HG03575 (cell line): ENCODE data around the gene ORC4.
A peak's percentile ranks its signal among the peaks of the same experiment; 100 is the strongest.

Experiments
- ATAC-seq: cut with Tn5 transposase; IDR thresholded peaks from one replicate; pipeline ENCODE4 v1.9.1; 2021; ENCODE audit not compliant: unreplicated experiment, insufficient number of reproducible peaks, low FRiP score; ENCODE audit errors: extremely low read depth

The ORC4 gene

DNA sequence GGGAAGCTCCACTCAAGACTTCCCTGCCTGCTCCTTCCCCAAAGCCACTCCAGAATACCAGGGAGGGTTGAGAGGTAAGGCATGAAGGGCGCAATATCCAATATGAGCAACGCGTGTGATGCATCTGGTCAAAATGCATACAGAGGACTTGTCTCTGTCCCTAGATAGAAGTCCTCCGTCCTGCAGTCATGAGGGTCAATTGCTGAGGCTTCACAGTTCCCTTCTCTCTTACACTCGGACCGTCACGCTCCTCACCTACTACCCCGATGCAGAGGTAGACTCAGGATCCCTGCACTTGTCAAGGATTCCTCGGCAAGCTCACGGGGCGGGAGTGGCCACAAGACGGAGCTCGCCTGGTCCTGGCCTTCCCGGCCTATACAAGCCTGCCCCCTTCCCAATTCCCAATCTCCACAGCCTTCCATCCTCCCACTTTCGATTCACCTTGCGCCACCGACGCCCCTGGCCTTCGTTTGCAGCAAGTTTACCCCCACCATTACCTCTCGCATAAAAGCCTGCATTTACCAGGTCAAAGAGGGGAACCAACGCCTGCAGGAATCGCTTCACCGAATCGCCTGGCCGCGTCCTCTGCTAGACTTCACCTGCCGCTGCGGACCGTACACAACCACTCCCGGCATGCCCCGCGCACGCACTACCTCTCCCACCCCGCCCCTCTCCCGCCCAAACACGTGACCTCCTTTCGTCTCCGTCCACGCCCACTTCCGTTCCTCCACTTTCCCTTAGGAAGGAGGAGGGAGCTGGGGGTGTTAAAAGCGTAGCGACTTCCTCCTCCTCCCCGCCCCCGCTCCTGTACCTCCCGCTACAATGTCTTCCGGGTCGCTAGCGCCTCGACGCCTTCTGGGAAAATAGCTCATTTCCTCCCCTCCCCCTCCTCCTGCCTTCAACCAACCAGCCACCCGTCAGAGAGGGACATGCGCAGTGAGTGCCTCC lies at the start of gene ORC4:
ORC4 (minus strand) TSS at position 627 of the 948 bp plus-strand sequence. CDS start 44,779 bp downstream, outside the sequence.
- ATAC-seq = peak; percentile 41

DNA sequence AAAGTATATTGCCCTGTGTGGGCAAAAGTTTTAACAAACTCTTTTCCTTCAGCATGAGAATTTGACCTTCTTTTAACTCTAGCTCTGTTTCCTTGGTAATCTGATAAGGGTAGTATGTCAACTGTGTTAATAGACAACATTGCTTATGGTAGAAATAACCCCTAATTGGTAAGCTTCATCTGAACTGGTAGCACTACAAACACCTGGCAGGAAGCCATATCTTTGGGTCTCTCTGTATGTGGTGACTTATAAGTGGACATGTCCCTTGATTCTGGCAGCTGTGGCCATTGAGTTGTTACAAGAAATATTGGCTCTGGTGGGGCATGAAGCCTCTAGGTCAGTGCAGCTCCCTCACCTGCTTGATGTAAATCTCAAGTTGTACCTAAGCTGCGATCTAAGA lies 47.3 kb upstream of the ORC4 start:
- ATAC-seq = no peak

DNA sequence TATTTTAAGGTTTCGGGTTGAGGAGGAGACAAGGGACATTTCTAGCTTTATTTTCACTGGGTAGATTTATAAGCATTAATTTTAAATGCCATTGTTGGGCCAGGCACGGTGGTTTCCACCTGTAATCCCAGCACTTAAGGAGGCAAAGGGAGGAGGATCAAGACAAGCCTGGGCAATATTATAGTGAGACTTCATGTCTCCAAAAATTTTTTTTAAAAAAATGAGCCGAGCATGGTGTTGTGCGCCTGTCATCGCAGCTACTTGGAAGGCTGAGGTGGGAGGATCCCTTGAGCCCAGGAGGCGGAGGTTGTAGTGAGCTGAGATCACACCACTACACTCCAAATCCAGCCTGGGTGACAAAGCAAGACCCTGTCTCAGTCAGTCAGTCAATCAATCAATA lies 45.4 kb upstream of the ORC4 start:
- ATAC-seq = no peak

DNA sequence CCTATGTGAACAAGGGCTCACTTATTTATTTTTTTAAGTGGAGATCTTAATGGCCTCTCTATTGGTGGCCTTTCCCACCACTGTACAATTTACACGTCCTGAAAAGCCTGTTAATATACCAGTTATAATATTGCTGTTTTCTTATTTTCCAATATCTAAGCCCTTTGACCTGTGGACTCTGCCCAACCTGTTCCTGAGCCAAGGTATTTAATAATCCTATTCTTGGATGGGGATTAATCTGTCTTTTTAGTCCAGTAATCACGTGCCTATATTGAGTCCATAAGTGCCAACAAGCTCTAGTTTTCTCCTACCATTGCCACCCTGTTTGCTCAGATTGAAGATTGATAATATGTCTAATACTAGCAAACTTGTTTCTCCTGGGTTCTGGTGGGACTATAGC lies 43.1 kb upstream of the ORC4 start:
- no peak for ATAC-seq

DNA sequence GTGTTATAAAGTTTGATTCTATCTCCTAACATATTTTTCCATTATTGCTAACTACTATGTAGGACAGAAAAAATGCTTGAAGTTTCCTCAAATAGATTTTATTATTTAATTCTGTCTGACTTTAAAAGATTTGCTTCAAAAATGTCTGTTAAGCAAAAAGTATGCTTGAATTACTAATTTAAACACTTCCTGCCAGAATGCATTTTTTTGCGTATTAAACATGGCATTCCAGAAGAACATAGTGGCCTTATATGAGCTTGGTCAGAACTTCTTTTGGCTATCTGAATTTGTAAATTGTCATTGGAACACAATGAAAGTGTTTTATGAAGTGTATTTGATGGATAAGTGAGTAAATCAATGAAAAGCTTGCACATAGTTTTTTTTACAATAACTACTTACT lies 38.1 kb upstream of the ORC4 start:
- ATAC-seq = no peak

DNA sequence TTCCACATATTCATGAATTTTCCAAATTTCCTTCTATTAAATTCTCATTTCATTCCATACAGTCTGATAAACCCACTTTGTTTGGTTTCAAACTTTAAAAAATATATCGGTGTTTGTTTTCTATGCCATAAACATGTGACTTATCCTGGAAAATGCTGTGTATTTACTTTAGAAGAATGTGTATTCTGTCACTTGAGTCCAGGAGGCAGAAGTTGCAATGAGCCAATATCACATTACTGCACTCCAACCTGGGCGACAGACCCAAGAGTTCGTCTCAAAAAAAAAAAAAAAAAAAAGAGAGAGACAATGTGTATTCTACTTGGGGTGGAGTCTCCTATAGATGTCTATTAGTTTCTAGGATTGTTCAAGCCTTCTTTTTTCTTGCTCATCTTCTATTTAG lies 32.1 kb upstream of the ORC4 start:
- ATAC-seq = no peak

DNA sequence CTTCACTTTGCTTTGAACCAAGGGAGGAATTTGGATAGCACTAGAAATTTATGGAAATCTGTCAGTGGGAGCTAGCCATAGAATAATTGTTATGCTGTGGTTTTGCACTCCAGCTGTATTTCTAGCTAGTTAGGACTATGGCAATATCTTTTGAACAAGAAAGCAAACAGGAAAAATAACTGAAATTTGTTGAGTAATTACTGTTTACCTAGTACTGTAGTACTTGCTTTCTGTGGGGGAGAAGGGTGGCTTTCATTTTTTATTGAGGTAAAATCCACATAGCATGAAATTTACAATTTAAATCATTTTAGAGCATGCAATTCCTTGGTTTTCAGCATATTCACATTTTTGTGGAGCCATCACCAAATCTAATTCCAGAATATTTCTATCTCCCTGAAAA lies 28.7 kb upstream of the ORC4 start:
- no peak for ATAC-seq

DNA sequence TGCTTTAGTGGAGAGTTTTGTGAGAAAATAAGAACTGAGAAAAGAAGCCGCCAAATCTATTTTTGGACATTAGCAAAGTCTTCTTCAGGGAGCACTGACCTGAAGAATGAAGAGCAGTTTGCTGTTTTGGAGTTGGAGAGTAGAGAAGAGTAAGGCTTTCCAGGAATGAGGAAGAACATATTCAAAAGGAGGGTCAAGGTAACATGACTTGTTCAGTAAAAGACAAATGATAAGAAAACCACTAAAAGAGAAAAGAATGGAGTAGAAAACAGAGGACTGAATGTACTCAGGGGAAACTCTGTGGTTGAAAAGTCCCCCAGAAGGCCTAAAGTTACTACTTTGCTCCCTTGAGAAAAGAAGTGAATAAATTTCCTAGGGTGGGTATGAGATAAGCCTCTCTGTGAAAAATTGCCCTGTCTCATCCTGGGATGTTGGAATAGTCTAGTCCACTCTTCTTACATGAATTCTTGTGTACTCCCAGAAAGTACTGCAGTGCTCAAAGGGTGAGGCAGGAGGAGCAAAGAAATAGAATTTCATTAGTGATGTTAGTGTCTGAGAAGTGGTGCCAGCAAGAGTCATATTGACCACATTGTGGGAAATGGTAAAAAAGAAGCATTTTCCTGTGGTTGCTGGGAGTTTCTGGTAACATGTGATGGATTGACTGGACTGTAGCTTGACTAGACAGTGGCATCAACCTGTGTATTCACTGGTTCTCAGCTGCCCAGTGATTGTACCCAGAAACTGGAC lies 28.1 kb upstream of the ORC4 start:
- peak; percentile 55 for ATAC-seq

DNA sequence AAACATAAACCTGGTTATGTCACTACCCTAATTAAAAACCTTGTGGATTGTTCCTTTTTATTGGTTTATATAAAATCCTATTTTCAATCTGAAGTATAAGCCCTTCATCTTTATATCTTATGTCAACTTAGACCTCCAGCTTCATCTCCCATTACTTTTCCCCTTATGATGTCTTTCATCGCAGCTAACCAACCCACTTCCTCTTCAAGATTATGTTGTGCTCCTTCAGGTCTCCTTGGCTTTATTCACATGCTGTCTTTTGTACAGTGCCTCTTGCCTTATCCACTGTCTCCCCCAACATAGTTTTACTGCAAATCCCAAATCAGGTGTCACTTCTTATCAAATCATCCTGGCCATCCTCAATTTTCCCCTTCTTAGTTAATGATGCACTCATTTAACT lies 26.3 kb upstream of the ORC4 start:
- ATAC-seq = no peak

DNA sequence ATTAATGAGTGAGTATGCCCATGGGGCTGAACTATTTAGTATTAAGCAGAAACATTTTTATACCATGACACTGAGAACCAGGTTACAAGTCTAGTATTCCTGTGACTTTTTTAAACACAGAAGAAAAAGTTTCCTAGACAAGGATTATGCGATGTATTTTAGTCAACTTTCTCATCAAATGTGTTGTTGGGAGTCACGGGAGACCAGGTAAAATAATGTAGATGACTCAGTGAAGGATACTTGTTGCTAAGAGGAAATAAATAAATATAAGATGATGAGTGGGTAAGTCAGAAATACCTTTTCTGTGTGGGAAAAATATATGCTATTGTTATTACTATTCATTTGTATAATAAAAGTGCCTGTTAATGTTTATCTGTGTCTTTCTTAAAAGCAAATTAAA lies 23.8 kb upstream of the ORC4 start:
- no peak for ATAC-seq

DNA sequence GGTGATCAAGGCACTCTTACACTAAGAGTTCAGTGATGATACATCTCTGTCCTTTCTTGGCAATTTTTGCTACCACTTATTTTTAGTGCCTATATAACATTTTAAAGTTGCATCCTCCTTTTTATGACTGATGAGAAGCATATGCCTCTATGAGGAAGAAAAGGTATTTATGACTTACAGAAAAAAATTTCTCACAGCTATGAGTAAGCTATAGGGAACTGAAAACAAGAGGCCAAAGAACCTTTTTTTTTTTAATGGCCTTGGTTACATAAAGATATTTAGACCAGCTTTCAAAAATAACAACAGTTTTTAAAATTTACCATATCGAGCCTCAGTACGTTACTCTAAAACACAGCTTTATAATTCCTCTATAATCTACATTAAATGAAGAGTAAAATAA lies 21.7 kb upstream of the ORC4 start:
- ATAC-seq = peak; percentile 83

DNA sequence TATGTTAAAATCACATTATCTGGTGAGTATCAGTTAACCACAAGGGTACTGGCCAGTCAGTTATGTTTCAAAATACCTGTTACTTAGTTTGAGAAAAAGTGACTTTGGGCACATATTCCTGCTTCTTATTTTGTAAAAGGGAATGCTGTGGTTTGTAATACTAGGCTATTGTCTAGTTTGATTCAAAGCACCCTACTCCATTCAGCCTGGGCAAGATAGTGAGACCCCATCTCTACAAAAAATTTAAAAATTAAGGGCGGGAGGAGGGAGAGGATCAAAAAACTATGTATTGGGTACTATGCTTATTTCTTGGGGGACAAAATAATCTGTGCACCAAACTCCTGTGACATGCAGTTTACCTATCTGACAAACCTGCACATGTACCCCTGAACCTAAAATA lies 19.2 kb upstream of the ORC4 start:
- ATAC-seq = no peak

DNA sequence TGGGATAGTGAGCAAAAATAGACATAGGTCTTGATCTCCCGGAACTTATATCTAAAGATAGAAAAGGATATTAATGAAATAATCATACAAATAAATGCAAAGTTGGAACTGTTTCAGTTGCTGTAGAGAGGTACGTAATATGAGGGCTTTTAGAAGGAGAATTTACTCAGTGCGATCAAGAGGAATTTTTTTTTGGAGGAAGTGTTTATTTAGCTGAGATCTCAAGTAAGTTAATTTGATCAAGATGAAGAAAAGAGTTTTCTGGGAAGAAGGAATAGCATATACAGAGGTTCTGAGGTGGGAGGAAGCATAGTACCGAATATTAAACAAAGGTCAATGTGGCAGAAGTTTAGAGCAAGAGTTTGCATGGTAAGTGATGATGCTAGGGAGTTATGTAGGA lies 11.7 kb upstream of the ORC4 start:
- ATAC-seq = no peak

DNA sequence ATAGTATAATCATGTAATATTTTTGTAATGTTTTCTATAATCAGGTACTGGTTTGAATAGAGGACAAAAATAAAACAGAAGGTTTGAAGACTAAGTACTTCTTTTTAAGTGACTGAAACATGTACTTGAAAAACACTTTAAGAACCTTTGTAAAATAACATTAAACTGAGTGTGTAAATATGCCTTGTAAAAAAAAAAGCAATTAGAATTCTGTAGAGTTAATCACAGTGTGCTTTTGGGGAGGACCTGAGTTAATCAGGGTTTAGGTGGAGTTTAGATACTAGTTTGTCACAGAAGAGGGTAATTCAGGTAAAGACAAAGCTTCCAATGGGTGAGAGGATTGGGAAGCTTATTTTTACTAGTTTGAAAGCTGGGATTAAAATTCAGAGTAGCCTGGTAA lies 10.6 kb upstream of the ORC4 start:
- no peak for ATAC-seq

DNA sequence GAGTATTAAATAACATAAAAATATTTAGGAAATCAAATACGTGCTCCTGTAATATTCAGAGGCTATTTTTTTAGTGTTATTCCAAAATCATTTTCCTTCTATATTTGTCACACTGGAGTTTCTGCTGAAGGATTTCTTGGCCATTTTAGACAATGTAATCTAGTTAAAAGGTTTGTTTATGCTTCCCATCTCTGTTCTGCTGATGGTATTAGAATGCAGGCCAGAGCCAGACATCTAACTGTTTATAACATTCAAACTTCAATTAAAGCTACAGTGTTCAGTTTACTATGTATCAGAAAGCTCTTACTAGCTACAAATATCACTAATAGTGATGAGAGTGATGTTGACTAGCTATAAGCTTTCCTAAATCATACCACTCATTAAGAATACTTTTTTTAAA lies 8.2 kb upstream of the ORC4 start:
- ATAC-seq = no peak

DNA sequence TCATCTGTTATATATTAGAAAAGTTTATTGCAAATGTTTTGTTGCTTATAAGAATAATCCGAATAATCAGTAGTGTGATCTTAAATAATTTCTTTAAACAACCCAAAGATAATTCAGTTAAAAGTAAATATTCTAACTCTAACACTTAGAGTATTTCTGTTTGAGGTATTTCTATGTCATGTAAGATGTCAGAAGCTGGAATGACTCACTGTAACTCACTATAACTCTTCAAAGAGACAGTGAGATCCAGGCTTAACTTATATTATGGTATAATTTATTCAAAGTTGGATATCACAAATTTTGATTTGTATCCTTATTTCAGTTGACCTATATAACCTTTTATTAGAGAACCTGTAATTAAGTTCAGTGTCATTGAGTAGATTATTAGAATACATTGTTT lies 7.3 kb upstream of the ORC4 start:
- no peak for ATAC-seq

DNA sequence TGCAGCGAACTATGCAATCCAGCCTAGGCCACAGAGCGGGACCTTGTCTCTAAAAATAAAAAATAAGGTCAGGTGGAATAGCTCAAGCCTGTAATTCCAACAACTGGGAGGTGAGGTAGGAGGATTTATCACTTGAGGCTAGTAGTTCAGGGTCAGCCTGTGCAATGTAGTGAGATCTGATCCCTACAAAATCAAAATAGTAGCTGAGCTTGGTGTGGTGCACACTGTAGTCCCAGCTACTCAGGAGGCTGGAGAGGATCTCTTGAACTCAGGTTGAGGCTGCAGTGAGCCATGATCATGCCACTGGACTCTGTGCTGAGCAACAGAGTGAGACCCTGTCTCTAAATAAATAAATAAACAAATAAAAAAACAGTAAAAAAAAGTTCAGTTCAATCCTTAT lies 6.0 kb upstream of the ORC4 start:
- ATAC-seq = no peak

DNA sequence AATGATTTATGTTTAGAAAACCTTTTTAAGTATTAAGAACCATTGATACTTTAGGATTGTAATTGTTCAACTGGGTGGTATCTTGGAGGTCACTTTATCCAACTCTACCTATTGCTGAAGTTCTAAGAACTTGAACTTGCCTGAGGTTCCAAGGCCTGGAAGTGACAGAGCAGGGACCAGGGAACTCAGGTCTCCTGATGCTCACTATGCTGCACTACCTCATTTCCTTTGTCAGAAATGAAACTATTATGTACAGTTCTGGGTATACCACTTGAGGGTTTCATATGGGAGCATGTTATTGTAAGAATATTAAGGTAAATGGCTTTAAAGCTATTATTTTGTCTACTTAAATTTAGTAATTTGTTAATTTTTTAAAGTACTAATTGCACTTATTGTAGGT lies 3.3 kb upstream of the ORC4 start:
- no peak for ATAC-seq

DNA sequence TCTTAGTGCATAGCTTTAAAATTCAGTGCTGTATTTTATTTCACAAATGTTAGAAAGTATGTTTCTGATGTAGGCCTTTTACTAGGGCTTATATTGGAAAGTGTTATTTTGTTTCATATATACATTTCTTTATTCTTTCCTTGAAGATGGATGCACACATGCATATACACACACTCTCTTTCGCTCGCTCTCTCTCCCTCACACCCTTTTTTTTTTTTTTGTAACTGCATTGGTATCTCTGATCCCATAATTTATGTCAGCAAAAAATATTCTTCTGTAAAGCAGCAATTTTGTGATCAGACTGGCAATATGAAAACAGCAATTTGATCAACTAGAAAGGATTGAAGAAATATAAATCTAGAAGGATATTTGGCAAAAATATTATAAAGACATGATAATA lies 2.3 kb upstream of the ORC4 start:
- no peak for ATAC-seq

DNA sequence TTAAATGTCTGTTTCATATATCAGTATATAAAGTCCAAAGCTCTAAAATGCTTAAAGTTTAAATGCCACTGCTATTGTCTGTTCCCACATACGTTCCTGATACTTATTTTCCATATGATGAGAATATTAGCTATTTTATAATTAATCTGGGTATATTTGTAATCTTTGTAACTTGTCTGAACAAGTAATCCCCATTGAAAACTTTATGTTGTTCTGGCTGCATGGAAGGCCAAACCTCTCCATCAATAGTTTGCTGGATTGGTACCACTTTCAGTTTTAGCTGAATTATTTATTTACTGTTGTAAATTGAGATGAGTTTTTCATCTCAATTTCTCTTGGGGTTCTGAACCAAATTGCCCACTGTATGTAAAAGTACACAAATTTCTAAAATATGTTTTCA lies 1.8 kb upstream of the ORC4 start:
- ATAC-seq = no peak
